ENCODE measurements around the gene PDE7B. TPM values are rescaled to one million over a fixed set of nuclear protein-coding genes. Genes with fewer than 3 reads are reported as not detected.

Gene PDE7B
- total RNA-seq, 1 donor from 2014 or later = 24.5 TPM

DNA sequence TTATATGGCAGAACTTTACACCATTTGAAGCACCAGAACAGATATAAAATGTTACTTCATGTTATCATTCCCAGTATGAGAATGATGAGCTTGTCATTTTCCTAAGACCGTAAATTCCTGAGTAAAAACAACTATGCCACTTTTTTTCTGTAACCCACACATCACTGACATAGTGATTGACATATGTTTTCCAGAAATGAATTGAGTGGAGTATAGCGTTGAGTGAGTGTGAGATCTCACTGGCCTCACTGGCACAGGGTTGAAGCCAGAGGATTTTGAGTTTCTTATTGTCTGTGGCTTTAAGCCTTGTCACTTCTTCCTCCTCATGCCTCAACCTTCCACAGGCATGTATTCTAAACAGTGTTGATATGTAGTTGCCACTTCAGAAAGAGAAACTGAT, 62.3 kb downstream of the PDE7B start:
- intact Hi-C loops (cut with micrococcal nuclease) = no loop called here
- no peak for ATAC-seq
- no peak for DNase-seq

DNA sequence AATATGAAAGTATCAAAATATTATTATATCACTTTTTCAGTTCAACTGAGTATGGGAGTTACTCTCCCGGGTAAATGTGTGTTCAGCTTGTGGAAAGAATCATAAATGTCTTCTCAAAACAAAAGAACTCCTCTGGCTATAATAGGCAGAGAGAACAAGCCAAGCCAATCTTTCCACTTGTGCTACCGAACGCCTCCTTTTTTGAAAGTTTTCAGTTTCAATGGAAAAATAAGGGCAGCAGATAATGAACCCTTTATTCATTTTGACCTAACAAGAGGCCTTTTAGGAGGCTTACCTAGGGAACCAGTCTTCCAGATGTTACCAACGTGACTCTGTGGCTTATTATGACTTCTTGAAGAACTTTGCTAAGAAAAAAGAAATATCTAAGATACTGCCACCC, 67.5 kb downstream of the PDE7B start:
- no peak for ATAC-seq
- no peak for DNase-seq
- intact Hi-C loops (cut with micrococcal nuclease) = no loop called here

DNA sequence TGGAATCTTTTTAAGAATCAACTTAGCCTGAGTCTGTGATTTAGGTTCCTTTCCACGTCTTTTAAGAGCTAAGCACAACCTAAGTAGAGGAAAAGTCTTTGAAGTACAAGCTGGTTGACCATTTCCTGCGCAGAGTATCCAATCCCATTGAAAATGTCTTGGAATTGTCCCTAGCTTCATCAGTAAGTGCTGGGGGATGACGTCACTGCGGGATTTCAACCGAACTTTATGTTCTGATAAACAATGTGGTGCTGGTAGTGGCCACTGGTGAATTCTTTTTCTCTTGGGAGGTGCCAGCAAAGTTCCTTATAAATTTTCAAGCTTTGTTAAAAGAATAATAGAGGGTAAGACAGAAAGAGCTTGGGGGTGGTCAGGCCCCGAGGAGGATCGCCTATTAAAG, 69.2 kb downstream of the PDE7B start:
- intact Hi-C loops (cut with micrococcal nuclease) = no loop called here
- DNase-seq (no peak), ATAC-seq (no peak)

DNA sequence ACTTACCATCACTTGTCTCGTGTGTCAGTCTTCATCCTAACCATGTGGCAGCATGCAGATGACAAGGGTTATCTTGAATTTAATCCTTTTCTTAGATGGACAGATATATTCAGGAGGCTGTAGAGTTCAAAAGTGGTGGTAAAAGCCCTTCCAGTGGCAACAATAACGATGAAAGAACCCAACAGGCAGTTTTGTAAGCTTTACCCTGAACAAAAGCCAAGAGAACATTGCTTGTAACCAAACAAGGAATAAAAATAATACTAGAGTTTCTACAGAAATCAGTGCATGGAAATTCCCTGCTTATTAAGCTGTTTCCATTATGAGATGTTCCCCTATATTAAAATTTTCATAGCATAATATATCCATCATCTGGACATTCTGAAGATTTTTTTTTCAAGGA, 69.7 kb downstream of the PDE7B start:
- peak; percentile 41 for ATAC-seq
- DNase-seq = no peak
- intact Hi-C loops (cut with micrococcal nuclease) = no loop called here

DNA sequence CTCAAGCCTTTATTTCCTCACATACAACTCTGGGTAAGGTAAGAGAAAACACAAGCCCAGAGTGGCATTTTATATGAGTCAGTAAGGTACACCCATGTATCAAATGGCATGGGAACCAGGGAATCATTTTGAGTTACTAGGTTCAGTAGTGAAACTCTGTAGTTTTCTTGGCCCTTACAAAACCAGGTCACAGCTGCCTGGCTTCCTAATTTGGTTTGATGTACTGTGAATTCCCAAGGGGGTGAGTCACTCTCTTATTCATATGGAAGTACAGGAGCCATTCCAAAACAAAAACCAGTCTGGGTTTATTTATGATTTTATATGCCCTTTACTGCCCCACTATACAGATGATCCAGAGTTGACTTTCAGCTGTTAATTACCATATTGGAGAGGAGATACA, 70.7 kb downstream of the PDE7B start:
- intact Hi-C loops (cut with micrococcal nuclease) = no loop called here
- DNase-seq (no peak), ATAC-seq (peak; percentile 90)

DNA sequence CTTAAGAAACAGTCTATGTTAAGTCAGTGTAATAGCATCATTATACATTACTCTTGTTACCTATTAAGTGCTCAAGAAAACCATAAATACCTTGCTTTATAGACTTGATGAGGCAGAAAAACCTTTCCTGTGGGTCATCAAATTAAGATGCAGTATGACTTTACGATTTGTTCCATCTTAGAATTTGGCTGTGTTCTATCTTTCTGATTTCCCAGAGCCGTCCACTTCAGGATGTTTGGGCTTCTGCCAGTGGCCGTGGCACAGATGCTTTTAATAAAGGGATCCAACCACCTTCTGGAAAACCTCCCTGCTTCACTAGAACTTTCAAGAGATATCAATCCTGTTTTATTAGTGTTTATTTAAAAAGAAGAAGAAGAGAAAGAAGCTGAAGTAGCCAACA, 71.2 kb downstream of the PDE7B start:
- intact Hi-C loops (cut with micrococcal nuclease) = no loop called here
- DNase-seq (peak; percentile 79), ATAC-seq (peak; percentile 89)

DNA sequence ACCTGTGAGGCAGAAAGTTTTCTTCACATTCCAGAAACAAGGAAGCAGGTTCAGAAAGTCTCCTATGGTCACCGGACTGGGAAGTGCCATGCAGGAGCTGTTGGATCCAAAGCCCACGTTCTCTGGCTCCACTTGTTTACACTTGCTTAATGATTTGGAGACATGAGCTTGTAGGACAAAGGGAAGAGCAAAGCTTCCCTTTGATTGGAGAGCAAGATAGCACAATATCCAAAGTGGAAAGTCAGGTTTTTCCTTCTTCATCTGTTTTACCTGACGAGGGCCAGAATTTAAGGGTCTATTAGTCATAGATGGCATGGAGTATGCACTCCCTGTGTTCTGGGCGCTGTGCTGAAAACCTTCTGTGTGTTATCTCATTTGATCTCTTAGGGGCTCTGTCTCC, 81.2 kb downstream of the PDE7B start:
- intact Hi-C loops (cut with micrococcal nuclease) = no loop called here
- ATAC-seq (no peak), DNase-seq (no peak)

DNA sequence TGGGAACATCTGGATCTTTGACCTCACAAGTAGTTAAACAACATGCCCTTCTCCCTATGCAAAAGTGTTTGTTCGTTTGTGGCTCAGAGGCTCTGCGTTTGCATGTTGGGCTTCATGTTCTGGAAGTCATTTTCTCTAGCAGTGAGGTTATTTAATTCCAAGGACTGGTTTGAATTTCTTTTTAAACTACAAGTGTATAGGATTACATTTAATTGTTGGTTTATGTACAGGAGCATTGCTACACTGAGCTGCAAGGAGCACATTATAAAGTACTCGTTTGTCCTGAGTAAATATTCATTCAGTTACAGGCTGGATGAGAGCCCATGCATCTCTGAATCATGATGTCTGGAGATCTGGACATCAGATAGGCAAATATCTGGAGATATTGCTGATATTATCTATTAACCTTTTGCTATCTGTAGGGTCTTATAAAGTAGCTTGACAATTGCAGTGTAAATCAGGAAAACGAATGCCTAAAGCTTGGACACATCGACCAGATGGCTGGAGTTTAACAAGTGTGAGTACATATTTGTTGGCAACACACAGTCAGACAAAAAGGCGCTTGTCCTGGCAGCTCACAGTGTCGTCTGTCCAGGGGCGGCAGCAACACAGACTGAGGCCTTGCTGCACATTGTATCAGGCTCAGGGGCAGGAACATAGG, 84.6 kb downstream of the PDE7B start:
- peak; percentile 38 for DNase-seq
- ATAC-seq = peak; percentile 40

DNA sequence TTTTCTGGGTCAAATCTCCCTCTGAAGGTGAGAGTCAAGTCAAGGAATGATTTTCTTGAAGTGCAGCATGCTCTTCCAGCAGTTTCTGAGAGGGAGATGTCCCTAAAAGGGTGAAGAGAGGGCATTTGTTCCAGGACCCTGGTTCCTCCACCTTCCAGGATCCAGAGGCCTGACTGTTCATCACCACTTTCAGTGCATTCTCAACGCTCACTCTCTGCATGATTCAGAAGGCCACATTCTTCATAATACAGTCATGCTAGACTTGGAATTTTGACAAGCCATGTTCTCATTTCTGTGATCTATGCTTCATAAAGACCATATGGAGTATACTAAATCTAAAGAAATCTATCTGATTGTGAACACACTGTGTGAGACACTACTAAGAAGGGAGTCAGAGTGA, 85.1 kb downstream of the PDE7B start:
- DNase-seq = no peak
- ATAC-seq = no peak
- intact Hi-C loops (cut with micrococcal nuclease) = no loop called here

More for the DNA sequence above, 84.6 kb downstream of the PDE7B start:
- intact Hi-C loops (cut with micrococcal nuclease) = no loop called here

DNA sequence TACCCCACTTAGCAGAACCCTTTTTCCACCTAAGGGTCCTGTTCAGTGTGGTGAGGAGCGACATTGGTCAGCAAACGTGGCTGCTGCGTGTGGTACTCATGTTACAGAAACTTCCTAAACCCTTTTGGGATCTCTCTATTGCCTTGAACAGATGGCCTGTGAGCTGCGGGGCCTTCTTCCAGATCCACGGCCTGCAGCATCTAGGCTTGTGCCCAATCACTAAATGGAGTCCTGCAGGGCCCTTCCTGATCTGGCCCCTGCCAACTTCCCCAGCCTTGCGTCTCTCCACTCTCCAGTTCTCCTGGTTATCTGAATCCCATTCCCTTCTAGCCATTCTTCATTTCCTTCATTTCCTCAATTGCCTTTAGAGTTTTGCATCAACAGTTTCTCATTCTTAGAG, 85.6 kb downstream of the PDE7B start:
- ATAC-seq (no peak), DNase-seq (no peak)
- intact Hi-C loops (cut with micrococcal nuclease) = no loop called here

DNA sequence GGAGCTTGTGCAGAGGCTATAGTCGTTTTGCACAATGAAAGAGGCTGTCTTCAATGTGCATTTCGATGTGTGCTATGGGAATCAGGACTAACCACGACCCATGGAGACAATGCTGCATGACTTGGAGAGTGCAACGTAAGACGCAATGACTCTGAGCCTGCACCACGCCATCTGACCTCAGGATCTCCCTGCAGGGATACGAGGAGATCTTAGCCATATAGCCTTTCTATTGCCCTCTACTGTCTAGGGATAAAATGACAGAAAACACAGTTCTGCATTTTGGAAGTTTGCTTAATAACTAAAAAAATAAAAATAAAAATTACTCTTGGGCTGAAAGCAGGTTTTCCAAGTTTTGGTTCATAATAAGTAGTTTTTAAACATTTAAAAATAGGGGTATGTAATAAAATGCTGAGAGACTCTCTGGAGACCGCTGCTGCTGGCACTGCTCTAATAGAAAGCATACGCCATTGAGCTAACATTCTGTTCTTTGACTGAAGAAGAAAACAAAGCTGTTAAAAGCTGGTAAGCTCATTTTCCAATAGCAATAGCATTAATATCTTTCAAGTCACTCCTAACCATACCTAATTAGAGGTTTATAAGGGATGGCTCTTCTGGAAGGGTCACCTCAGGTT, 87.2 kb downstream of the PDE7B start:
- ATAC-seq = peak; percentile 84
- intact Hi-C loops (cut with micrococcal nuclease) = no loop called here
- DNase-seq = peak; percentile 42

DNA sequence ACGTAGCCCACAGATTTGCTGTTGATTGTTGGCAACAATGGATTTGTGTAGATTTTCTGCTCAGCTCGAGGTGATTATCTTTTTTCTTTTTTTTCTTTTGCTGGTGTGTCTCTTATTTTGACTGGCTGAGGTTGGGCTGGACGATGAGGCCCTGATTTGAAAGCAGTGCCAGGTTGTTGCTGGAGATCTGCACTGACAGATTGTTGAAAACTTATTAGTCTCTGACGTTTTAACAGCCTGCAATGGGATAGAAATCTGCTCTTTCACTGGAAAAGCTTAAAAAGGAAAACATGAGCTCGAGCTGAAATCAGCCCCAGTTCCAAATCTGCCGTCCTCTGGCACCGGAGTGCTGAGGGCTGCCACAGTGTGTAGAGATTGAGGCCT, 87.7 kb downstream of the PDE7B start:
- ATAC-seq (peak; percentile 76), DNase-seq (peak; percentile 37)

DNA sequence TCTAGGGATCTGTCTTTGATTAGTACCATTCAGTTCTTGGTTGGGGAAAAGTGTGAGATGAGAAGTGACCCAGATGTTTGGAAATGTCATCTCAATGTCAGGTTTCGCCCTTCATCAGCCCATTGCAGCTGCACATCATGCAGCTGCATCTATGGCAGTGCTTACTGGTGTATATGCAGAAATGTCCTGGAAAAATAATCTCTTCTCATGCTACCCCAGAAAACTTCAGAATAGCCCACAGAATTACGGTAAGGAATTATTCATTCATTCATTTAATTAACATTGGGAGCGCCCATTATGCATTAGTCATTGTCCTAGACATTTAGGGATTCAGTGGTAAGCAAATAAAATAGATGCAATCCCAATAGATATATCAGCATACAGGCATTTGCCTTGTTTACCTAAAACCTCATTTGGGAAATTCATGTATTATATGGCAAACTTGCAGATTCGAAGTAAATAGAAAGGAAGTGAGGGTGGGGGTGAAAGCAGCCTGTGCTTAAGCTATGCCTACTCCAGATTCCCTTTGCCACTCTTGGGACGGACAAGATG, 89.2 kb downstream of the PDE7B start:
- DNase-seq = no peak
- intact Hi-C loops (cut with micrococcal nuclease) = no loop called here
- ATAC-seq = no peak

More for the DNA sequence above, 87.7 kb downstream of the PDE7B start:
- intact Hi-C loops (cut with micrococcal nuclease) = no loop called here

DNA sequence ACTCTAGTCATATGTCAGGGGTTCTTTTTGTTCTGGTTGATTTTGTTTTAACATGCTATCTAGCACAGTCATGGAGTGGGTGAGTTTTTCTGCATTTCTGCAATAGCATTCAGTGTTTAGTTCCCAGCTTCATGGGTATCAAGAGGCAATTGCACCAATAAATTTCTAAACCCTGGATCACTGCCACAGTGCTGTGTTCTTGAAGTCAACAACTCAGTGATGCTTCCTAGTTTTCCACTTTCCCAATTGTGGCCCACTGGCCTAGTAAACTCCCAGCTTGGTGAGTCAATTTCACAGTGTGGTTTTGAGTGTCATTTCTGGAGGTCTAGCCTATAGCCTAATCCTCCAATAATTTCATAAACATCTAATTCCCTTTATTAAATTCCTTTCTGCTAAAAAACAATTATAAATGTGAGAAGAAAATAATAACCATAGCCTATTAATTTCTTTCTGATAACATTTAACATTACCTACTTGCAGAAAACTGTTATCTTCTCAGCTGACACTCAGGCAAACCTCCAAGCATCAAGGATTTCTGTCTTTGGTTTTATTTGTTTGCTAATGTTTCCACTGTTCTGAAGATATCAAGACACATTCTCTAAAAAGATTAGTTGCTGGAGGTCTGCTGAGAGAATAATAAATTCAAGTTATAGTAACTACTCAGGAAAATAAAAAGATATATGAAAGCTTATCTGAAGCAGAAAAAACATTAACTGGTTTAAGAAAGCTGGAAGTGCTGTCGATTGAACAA, 89.9 kb downstream of the PDE7B start:
- ATAC-seq = no peak

DNA sequence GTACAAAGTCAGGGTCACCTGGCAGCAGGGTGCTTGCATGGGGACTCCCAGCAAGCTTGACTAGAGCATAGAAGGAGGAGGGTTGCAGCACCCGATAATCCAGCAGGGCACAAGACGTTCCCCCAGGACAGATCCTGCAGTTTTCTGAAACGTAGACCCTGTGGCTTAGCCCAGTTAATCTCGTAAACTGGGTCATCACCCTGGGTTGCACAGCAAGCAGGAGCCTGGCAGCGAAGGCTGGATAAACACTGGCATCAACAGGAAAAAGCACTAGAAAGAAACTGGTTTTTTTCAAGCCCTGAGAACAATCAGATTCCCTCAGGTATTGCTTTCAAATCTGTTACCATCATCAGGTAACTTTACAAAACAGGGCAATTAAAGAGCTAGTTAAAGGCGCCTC, 92.6 kb downstream of the PDE7B start:
- intact Hi-C loops (cut with micrococcal nuclease) = no loop called here
- DNase-seq = no peak
- ATAC-seq = no peak

More for the DNA sequence above, 89.9 kb downstream of the PDE7B start:
- intact Hi-C loops (cut with micrococcal nuclease) = no loop called here
- no peak for DNase-seq

DNA sequence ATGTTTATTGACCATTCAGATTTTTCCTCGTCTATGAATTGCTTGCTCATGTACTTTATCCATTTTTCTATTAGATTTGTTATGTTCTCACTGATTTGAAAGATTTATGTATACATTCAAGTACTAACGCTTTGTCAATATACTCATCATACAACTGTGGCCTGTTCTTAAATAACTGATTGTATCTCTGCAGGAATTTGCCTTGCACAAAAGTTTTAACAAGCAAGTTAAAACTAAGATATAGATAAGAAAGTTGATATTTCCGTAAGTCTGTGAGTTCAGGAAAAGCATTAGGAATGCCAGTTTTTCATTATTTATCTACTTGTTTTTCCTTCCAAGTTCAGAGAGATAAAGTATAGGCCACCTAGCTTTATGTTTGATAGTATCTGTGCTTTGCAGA, 95.2 kb downstream of the PDE7B start:
- no peak for DNase-seq

DNA sequence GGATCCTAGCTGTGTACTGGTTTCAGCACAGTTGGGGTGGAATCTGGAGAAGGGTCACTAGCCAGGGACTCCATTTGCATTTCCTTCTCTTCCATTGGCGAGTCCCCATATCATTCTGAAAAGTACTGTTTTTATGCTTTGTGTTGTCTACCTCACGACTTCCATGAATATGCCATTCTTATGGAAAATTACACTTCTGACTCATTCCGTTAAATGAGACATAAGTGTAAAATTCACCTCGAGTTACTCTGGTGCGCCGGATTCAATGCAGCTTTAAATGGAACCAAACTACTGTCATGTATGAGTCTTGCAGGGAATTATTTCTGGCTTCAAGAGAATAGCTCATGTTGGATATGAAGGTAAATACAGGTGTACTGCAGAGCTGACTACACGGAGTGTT, 99.2 kb downstream of the PDE7B start:
- ATAC-seq (no peak), DNase-seq (no peak)
- intact Hi-C loops (cut with micrococcal nuclease) = no loop called here

More for the DNA sequence above, 95.2 kb downstream of the PDE7B start:
- ATAC-seq = no peak
- intact Hi-C loops (cut with micrococcal nuclease) = no loop called here

DNA sequence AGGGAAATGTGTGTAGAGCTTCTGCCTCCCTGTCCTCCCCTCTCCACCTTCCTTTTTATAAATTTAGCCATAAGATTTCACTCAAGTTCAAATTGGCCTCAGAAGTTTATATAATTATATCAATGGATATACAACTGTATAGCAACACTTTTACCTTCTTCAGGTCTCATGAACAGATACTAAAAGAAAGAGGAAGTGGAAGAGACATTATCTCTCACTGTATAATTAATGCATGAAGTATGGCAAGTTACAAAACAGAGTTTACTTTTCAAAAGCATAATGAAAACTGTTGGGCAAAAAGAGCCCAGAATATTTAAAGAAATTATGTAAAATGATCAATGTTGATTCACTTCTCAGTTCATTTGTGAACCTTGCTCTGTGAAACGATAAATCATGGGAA, 99.7 kb downstream of the PDE7B start:
- intact Hi-C loops (cut with micrococcal nuclease) = no loop called here
- no peak for ATAC-seq

DNA sequence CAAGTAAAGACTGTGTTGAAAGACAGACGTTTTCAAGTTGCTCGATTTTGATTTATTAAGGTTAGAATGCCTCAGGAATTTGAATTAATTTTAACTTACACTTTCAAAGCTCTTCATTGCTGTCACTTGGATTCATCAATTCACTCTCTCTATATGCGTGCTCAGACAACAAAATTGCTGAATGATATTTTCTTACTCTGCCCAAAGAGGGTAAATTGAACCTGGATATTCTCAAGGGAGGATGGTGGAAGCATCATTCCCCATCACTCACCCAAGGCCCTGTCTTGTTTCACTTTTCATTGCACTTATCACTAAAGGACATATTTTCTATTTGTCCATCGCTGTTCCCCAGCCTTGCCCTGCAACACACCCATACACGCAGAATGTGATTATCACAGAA, 102.3 kb downstream of the PDE7B start:
- ATAC-seq = no peak
- intact Hi-C loops (cut with micrococcal nuclease) = no loop called here
- DNase-seq = no peak

More for the DNA sequence above, 99.7 kb downstream of the PDE7B start:
- DNase-seq = no peak

DNA sequence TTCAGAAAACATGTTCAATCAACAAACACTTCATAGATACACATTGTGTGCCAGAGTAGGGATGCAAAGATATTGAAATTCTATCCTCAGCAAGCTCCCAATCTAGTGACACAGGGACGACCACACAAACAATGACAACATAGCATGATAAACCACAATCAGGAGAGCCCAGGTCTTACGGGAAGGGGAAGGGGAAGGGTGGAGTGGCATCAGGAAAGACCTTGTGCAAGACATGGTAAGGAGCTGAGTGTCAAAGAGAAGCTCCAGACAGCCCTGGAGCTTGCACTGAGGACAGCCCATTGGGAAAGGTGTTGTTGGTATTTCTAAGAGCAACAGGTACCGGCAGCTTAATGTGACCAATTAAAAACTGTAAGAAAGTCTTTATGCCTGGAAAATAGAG, 103.6 kb downstream of the PDE7B start:
- DNase-seq = no peak
- intact Hi-C loops (cut with micrococcal nuclease) = no loop called here
- ATAC-seq = no peak
